ENCODE results near the gene MOK.
"Not testable (repeated sequence)": the region's sequence is repeated elsewhere in the genome, so short reads cannot be mapped to it uniquely, and the experiment has no call there.

MOK gene

DNA sequence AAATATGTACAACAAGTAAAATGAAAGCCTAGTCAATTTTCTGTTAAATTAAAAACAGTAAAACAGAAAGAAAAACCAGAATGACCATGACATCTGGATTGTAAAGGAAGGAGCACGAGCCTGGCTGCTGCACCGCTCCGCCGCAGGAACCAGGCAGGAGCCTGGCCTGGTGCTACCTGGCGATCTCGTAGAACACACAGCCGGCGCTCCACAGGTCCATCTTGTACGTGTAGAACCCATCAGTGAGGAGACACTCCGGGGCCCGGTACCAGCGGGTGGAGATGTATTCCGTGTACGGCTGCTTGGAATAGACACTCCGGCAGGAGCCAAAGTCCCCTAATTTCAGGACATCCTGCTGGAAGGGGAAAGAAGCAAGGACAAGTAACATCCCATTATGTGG lies 54.3 kb downstream of the MOK start:
- in situ Hi-C loops (cut with HindIII; ENCODE audit: low sequenced_read_pairs) = no loop called here

DNA sequence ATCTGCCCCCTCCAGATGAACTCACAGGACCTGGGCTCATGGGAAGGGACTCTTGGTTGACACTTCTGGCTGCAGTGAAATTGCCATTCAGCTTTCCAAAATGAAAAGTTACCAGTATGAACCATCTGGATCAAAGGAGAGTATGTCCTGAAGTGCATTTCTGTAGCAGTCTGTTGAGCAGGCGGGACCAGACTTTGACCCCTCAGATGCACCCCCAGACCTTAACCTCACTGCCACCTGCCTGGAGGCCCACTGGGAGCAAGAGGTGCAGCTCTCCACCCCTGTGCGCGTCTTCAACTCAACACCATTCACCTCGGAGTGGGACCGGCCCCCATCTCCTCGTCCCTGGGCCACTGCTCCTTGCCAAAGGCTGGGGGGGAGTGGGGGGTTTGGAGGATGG lies 55.0 kb downstream of the MOK start:
- no peak overlapping the region for H3K4me3 ChIP-seq (ENCODE audit: low read depth, low read length)
- in situ Hi-C loops (cut with HindIII; ENCODE audit: low sequenced_read_pairs) = no loop called here
- DNase-seq (ENCODE audit: low read depth, low spot score) = no peak
- no peak for TF ChIP-seq CTCF (IDR thresholded peaks at IDR 0.05; ENCODE audit: low read depth, low read length)

More for the DNA sequence above, 54.3 kb downstream of the MOK start:
- DNase-seq (ENCODE audit: low read depth, low spot score) = no peak
- TF ChIP-seq CTCF (IDR thresholded peaks at IDR 0.05; ENCODE audit: low read depth, low read length) = no peak
- no peak overlapping the region for H3K4me3 ChIP-seq (ENCODE audit: low read depth, low read length)

DNA sequence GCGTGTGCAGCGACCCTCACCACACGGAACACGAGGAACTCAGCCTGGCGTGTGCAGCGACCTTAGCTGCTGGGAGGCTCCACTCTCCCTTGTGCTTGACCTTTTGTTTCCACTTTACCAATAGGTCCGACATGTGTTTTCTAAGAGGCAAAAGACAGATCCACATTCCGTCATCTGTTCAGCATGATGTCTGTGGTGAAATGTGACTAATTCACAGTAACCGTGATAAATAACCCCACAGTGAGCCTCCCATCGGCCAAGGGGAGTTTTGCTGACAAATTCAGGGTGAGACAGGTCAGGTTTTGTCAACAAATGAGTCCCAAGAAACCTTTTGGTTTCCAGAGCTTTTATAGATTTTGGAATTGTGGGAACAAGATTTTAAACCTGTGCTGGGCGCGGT lies 55.9 kb downstream of the MOK start:
- peak; percentile 83 for DNase-seq (ENCODE audit: low read depth, low spot score)
- H3K4me3 ChIP-seq (ENCODE audit: low read depth, low read length) = no peak overlapping the region
- in situ Hi-C loops (cut with HindIII; ENCODE audit: low sequenced_read_pairs) = no loop called here
- TF ChIP-seq CTCF (IDR thresholded peaks at IDR 0.05; ENCODE audit: low read depth, low read length) = no peak

DNA sequence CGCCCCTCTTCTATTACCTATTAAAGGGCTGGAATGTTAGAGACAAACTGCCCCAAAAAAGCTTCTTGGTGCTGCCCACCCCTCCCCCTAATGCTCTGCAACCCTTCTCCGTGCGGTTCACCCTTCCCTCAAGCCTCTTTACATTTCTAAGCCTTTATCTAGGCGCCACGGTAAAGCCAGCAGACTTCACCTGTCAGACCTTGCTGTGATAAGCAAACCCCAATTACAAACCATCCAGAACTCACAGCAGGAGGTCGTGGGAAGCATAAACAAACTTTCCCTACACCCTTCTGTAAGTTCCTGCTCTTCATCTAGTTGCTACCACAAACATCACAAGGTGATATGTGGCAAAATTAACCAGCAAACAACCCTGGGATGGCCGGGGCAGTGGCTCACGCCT lies 56.8 kb downstream of the MOK start:
- in situ Hi-C loops (cut with HindIII; ENCODE audit: low sequenced_read_pairs) = no loop called here
- TF ChIP-seq CTCF (IDR thresholded peaks at IDR 0.05; ENCODE audit: low read depth, low read length) = no peak
- DNase-seq (ENCODE audit: low read depth, low spot score) = no peak
- H3K4me3 ChIP-seq (ENCODE audit: low read depth, low read length) = no peak overlapping the region

DNA sequence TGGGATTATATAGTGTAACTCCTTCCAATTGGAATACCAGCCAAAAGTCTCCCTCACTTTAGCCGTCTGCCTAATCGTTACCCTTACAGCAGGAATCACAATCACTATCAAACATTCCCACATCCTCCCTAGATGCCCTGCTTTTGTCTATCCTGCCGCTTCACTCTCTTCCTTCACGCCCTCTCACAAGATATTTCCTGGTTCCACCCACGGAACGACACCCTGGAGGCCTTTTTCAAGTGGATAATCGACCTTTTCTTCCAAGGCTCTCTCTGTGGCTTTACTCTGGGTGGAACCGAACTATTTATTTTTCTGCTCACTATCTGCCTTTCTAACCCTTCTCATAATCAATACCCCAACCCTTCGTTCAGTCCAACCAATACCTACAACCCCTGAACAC lies 58.9 kb downstream of the MOK start:
- no peak for DNase-seq (ENCODE audit: low read depth, low spot score)
- H3K4me3 ChIP-seq (ENCODE audit: low read depth, low read length) = no peak overlapping the region
- no peak for TF ChIP-seq CTCF (IDR thresholded peaks at IDR 0.05; ENCODE audit: low read depth, low read length)
- in situ Hi-C loops (cut with HindIII; ENCODE audit: low sequenced_read_pairs) = no loop called here

GRCh38 chr14:102243795-102244194 lies 61.2 kb downstream of the MOK start:
- DNase-seq (ENCODE audit: low read depth, low spot score); in situ Hi-C loops (cut with HindIII; ENCODE audit: low sequenced_read_pairs); H3K4me3 ChIP-seq (ENCODE audit: low read depth, low read length): not testable (repeated sequence)

GRCh38 chr14:102241147-102241546 lies 63.8 kb downstream of the MOK start:
- no peak overlapping the region for H3K4me3 ChIP-seq (ENCODE audit: low read depth, low read length)
- in situ Hi-C loops (cut with HindIII; ENCODE audit: low sequenced_read_pairs) = no loop called here
- no peak for TF ChIP-seq CTCF (IDR thresholded peaks at IDR 0.05; ENCODE audit: low read depth, low read length)
- no peak for DNase-seq (ENCODE audit: low read depth, low spot score)

DNA sequence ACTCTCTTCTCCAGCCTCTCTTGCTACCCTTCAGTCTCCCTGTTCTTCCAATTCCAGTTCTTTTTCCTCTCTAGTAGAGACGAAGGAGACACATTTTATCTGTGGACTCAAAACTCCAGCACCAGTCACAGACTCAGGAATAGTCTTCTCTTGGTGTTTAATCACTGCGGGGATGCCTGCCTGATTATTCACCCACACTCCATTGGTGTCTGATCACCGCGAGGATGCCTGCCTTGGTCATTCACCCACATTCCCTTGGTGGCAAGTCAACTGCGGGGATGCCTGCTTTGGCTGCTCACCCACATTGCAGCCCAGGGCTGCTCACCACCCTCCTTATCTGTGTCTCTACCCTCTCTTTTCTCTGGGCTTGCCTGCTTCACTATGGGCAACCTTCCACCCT lies 64.5 kb downstream of the MOK start:
- in situ Hi-C loops (cut with HindIII; ENCODE audit: low sequenced_read_pairs); DNase-seq (ENCODE audit: low read depth, low spot score); H3K4me3 ChIP-seq (ENCODE audit: low read depth, low read length): not testable (repeated sequence)
